Fibroblast of skin of back (primary cell): ENCODE measurements around the gene MRNIP.
"Not testable (repeated sequence)": the region's sequence is repeated elsewhere in the genome, so short reads cannot be mapped to it uniquely, and the experiment has no call there.

Experiments used
- DNase-seq: peaks from one replicate; pipeline ENCODE4 v3.0.0-alpha.2; 2013

Gene MRNIP

DNA sequence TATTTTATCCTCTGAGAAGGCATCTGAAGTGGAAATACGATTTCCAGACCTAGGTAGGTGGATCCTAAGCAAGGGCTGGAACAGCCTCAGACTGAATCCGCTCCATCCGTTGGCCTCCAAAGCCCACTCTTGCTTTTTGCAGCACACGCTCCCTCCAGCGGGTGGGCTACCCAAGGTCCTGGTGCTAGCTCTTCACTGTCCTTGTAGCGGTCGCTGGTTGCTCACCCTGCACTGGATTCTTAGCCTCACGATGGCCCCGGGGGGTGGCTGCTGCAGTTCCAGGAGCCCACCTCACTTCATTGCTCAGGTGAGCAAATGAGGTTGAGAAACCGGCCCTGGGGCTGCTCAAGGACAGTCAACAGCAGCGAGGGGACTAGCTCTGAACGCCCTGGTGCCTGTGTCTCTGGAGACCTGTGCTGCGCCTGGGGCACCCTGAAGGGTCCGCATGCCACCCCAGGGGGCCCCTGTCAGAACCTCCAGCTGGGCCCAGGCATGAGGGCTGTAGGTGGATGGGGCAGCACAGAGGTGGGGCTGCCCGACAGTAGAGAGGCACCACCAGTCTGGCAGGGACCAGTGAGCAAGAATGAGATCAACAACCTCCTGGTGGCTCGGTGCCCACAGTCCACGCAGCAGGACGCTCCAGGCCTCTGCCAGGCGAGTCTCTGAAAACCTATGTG is 56.3 kb downstream of the MRNIP start:
- DNase-seq, result no peak

- DNase-seq, result peak; percentile 52
These were observed 57.1 kb downstream of the MRNIP start for GRCh38 chr5:179801304-179802206.

DNA sequence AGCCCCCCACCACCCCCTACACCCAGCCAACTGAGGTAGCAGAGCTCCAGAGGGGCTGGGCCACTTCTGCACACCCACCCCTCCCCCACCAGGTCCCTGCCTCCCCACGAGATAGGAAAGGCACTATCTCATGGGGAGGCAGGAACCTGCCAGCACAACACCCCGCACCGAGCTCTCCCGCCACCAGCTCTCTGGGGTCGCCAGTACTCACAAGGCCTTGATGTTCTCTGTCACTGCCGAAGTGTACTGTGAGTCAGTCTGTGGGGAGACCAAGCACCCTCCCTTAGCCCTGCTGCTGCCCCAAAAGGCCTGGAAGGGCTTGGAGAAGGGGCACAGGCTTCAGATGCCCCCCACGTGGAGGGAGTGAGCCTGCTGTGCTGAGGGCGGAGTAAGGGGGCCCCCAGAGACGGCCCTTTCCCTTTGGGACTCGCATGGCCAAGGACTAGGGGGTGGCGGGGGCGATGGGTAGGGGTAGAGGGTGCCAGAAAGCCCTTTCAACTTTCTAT is 57.9 kb downstream of the MRNIP start:
- DNase-seq, result no peak

- no peak for DNase-seq
These were observed 58.4 kb downstream of the MRNIP start for GRCh38 chr5:179800071-179800695.

GRCh38 chr5:179799644-179799973 is 59.0 kb downstream of the MRNIP start:
- no peak for DNase-seq

GRCh38 chr5:179798771-179799643 is 59.6 kb downstream of the MRNIP start:
- no peak for DNase-seq

DNA sequence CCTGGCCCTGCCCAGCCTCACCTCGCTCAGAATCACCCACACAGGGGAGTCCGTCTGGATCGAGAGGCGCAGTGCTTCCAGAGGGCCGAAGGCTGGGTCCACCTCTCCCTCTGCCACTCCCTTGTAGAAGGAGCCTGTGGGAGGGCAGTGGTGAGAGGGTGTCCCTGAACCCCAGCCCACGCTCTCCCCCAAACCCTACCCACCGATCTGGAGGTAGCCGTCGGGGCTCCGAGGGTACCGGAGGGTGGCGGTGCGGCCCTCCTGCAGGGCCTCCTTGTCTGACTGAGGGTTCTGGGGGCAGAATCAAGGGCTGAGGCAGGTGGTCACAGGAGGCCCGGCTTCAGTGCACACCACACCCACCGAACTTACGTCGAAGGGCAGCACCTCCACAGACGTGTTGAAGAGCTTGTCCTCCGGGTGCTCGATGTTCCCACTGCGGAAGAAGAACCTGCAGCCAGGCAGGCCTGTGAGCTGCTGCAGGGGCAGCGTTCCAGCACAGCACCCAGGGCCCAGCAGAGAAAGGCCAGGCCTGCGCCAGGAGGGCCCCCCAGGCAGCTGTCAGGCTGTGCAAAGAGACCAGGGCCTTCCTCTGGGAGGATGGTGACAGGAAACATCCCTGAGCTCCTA is 60.4 kb downstream of the MRNIP start:
- DNase-seq, result no peak

DNA sequence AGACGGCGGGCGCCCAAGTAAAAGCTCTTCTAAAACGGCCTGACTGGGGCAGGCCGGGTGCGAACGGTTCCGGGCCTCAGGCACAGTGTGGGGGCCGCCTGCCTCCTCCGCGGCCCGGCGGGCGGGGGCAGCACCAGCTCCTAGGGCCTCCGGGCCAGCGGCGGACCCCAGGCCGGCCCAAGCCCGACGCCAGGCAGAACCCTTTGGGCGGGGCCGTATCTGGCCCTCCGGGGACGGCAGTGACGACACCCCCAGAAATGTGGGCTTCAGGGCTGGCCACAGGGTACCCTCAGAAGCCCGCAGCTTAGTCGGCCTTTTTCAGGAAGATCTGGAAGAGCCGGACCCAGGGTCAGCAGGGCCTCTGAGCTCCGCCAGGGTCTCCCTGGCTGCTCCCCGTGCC is 60.9 kb downstream of the MRNIP start:
- DNase-seq, result no peak

DNA sequence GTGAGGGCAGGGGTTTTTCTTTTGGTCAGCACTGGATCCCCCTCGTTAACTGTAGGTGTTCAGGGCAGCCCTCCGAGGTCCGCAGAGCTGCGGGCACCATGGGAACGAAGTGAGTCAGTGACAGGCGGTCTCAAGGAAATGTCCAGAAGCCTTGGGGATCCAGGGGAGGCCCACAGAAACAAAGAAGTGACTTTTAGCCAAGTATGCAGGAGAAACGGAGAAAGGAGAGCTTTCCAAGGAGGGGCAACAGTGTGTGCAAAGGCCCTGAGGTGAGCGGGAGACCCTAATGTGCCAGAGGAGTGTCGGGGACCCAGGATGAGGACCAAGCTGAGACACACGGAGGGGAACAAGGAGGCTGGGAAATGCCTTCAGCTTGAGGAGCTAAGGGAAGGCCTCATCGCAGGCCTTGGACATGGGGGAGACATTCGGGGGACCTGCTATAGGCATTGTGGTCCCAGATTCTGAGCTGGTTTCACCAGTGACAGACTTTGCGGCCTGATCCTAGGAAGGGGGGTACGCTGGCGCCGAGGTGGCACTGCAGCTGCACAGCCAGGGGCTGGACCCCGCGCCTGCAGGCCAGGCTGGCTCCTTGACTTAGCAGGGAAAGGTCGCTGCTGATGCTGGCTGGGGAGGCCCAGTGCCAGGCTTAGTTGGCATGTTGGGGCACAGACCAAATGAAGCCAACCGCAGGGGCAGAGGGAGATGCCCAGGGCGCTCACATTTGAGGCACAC is 61.6 kb downstream of the MRNIP start:
- DNase-seq, result no peak

GRCh38 chr5:179795863-179796833 is 62.5 kb downstream of the MRNIP start:
- DNase-seq, result peak; percentile 81

DNA sequence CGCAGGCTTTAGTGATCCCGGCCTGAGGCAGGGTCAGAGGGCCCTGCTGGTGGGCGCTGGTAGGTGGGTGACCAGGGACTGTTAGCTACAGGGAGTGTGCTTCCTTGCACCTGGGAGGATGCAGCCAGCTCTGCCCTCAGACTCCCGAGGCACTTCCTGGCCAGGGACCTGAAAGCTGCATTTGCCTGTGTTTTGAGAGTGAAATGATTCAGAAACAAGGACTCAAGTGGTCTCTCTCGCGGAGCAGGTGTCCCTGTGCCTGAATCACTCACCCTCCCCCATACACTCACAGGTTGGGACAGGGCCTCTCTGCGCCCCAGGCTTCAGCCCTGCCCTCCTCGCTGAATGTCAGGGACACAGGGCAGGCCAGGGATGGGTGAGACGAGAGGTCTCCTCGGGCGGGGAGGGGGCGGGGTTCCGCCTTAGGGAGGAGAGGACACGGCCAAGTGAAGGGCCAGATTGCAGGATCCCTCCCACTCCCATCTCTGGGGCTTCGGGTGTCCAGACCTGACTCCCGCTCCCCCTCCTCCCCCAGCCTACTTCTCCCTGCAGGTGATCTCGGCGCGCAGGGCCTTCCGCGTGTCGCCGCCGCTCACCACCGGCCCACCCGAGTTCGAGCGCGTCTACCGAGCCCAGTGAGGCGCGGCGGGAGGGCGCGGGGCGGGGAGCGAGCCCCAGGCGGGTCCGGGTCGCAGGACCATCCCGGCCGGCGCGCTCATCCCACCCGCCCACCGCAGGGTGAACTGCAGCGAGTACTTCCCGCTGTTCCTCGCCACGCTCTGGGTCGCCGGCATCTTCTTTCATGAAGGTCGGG is 63.4 kb downstream of the MRNIP start:
- DNase-seq, result no peak

DNA sequence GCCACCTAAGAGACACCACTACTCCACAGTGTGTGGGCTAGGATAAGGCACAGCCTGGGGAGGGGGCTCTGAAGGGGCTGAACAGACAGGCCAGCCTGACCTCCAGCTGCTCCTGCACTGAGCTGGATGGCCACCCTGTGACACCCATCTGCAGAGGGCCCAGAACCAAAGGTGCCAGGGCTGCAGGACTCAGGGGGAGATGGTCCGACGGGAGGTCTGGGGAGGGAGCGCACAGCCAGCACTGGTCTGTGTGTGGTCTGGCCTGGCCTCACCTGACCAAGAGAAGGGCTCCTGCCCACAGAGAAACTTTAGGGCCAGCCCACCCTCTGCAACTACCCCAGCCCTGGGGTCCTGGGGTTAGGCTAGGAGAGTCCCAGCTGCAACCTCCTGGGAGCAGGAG is 64.0 kb downstream of the MRNIP start:
- no peak for DNase-seq

GRCh38 chr5:179794171-179794570 is 64.4 kb downstream of the MRNIP start:
- no peak for DNase-seq

DNA sequence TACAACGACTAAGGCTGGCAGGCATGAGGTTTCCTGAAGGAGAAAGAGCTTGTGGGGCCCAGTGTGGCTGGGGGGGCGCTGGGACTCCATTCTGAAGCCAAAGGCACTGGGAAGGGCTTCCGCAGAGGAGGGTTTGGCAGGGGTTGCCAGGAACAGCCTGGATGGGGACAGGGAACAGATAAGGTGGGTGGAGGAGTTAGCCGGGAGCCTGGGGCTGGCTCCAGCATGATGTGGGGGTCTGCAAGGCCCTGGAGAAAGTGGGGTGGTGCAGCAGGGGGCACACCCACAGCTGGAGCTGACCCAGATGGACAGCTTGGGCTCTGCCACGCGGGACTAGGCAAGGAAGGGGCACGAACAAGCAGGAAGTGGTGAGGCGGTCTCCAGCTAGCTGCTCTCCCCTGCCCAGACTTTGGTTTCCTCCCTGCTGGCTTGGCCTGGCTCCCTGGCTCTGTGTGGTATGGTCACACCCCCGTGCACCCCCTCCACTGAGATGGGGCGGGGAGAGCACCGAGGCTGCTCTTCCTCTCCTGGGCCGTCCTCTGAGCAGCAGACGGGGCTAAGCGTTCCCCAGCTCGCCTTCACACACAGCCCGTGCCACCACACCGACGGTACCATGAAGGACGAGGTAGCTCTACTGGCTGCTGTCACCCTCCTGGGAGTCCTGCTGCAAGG is 65.0 kb downstream of the MRNIP start, which contains the start of gene LTC4S:
Gene LTC4S, plus strand, starts transcription at position 519 of the 672 bp plus-strand sequence. Its CDS starts 95 bp downstream, at position 614.
- peak; percentile 74 for DNase-seq

DNA sequence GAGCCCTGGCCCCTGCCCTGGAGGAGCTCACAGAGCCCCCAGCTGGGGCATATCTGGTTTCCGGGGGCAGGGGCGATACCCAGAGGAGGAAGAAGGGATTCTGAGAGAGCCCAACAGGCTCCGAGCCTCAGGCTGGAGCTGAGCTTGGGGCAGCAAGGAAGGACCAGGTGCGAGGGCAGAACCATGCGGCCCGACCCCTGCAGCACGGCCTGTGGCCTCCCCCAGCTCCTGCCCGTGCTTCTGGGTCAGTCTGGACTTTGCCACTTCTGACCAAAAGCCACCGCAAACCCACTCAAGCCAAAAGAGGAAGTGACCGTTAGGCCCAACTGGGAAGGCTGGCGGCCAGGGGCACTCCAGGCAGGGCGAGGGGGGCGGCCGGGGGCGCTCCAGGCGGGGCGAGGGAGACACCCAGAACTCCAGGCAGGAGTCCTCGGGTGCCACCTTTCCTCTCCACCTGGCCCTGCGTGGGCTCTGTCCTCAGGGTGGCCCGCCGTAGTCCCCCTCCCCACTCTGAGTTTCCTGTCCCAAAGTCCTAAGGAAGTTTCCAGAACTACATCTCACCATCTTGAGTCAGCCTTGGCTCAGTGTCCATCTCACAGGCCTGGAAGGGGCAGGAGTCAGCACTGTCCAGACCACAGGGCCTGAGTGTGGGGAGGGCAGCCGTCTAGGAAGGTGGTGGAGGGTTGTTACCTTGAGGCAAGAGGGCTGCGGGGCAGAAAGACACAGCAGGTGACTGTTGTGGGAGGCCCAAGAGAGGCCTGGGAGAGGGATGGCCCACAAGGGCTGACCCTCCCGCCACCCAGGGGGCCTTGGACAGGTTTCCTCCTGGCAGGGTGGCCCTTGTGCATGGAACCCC is 65.8 kb downstream of the MRNIP start:
- DNase-seq, result no peak

DNA sequence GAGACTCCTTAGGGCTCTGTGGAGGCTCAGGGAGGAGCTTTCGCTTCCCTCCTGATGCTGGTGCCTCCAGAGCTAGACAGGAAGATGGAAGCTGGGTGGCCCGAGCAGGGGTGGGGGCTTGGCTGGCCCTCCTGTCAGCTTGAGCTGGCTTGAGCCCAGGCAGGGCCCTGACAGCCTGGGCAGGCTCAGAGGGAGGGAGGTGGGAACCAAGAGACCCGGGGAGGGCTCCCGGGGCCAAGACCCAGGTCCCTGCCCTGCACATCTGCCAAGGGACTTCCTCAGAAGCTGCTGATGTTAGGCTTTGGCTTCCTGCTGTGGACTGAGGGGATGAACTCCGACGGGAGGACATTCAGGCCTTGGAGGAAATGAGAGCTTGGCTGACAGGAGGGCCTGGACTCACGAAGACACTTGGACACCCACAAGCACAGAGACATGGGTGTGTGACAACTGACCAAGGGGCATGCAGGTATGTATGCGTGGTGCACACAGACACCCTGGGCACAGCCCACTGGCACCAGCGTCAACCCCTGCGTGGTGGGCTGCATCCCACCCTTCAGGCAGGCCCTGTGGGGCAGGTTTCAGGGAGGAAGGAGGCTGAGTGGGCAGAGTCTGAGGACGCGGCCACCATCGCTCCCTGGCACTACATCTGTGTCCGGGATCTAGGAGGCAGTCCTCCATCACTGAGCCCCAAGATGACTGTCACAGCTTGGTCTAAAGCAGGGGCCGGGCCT is 66.6 kb downstream of the MRNIP start:
- no peak for DNase-seq

- DNase-seq, result not testable (repeated sequence)
These were observed 69.3 kb downstream of the MRNIP start for GRCh38 chr5:179789278-179789677.
